ENCODE results near the gene P2RX5. TPM values are rescaled to one million over a fixed set of nuclear protein-coding genes. Genes with fewer than 3 reads are reported as not detected.

P2RX5 gene
- total and polyA plus RNA-seq, 12 donors, result 6.0 to 56.6 (median 12.4) TPM

- H3K4me1 ChIP-seq, result peaks cover 10 to 42% (median 29%) of the 10 kb centered on the region in 9 donors
- peak overlapping the region; percentile 62 to 92 (median 72) for H3K4me3 ChIP-seq
- H3K9me3 ChIP-seq, result no peaks in the 10 kb centered on the region
- no peaks in the 10 kb centered on the region for H3K27me3 ChIP-seq
- intact Hi-C loops (cut with DNase I), result no loop called here
- ATAC-seq (no peak), DNase-seq (no peak)
- H3K36me3 ChIP-seq, result peaks cover 0 to 16% (median 0%) of the 10 kb centered on the region in 9 donors
- WGBS, 2 donors, result 16 to 17% methylated on average over 27 of the region's 27 CpGs
- H3K27ac ChIP-seq, result peak overlapping the region in 2 of 10 donors; percentile 87 to 97
- no peak for TF ChIP-seq CTCF (IDR thresholded peaks at IDR 0.05)
Observed at GRCh38 chr17:3724378-3725077, 28.6 kb upstream of the P2RX5 start.

- peak; percentile 94 to 98 (median 96) for ATAC-seq
Observed at GRCh38 chr17:3723556-3724377, 27.8 kb upstream of the P2RX5 start, which contains the start of gene HASPIN. TSS of gene HASPIN (plus strand) at chr17:3723903. CDS start at chr17:3723936, 33 bp downstream.

GRCh38 chr17:3723188-3723555, 27.2 kb upstream of the P2RX5 start:
- H3K27ac ChIP-seq, result peak overlapping the region; percentile 42 to 97 (median 88)
- ATAC-seq (peak in 2 of 8 donors; percentile 16 to 60), DNase-seq (no peak)
- no peaks in the 10 kb centered on the region for H3K9me3 ChIP-seq
- H3K4me3 ChIP-seq, result peak overlapping the region; percentile 62 to 92 (median 72)
- TF ChIP-seq CTCF (IDR thresholded peaks at IDR 0.05), result no peak
- 1% methylated on average over 13 of the region's 13 CpGs for WGBS, 2 donors
- no peaks in the 10 kb centered on the region for H3K27me3 ChIP-seq
- intact Hi-C loops (cut with DNase I), result loop anchor here in 1 of 10 donors (2.0 kb wide), 1 partner anchor 28 kb away; no protein-coding TSS in a partner anchor
- peaks cover 10 to 55% (median 30%) of the 10 kb centered on the region in 9 donors for H3K4me1 ChIP-seq
- peaks cover 0 to 29% (median 0%) of the 10 kb centered on the region in 9 donors for H3K36me3 ChIP-seq

More at GRCh38 chr17:3723556-3724377, 27.8 kb upstream of the P2RX5 start, which contains the start of gene HASPIN:
- TF ChIP-seq CTCF (IDR thresholded peaks at IDR 0.05), result peak in 5 of 9 donors; percentile 21 to 36 (median 33)
- peak; percentile 90 to 94 for DNase-seq
- peak within 1 kb of the TSS; percentile 42 to 97 (median 88) for H3K27ac ChIP-seq
- peaks cover 10 to 49% (median 30%) of the 10 kb centered on the region in 9 donors for H3K4me1 ChIP-seq
- no peaks in the 10 kb centered on the region for H3K9me3 ChIP-seq
- peak within 1 kb of the TSS; percentile 62 to 92 (median 72) for H3K4me3 ChIP-seq
- 0% methylated on average over 85 to 98 of the region's 98 CpGs for WGBS, 2 donors
- peaks cover 0 to 24% (median 0%) of the 10 kb centered on the region in 9 donors for H3K36me3 ChIP-seq
- intact Hi-C loops (cut with DNase I), result loop anchor here in 1 of 10 donors (2.0 kb wide), 1 partner anchor 29 kb away; no protein-coding TSS in a partner anchor
- H3K27me3 ChIP-seq, result no peaks in the 10 kb centered on the region

GRCh38 chr17:3722716-3723115, 26.8 kb upstream of the P2RX5 start:
- DNase-seq (no peak), ATAC-seq (no peak)
- intact Hi-C loops (cut with DNase I), result loop anchor here in 1 of 10 donors (2.0 kb wide), 1 partner anchor 28 kb away; no protein-coding TSS in a partner anchor

More at GRCh38 chr17:3722716-3723115, 26.8 kb upstream of the P2RX5 start:
- H3K9me3 ChIP-seq, result no peaks in the 10 kb centered on the region
- H3K27ac ChIP-seq, result peak overlapping the region in 8 of 10 donors; percentile 71 to 97 (median 88)
- H3K27me3 ChIP-seq, result no peaks in the 10 kb centered on the region
- no peak for TF ChIP-seq CTCF (IDR thresholded peaks at IDR 0.05)
- peaks cover 0 to 34% (median under 1%) of the 10 kb centered on the region in 9 donors for H3K36me3 ChIP-seq
- 39 to 41% methylated on average over 6 of the region's 6 CpGs for WGBS, 2 donors
- peak overlapping the region; percentile 62 to 92 (median 72) for H3K4me3 ChIP-seq
- H3K4me1 ChIP-seq, result peaks cover 10 to 56% (median 30%) of the 10 kb centered on the region in 9 donors

Measured in heart right ventricle (tissue), 16 donors.